Nucleus accumbens (tissue), 56 donors: ENCODE data around the gene PTK6.
A peak's percentile ranks its signal among the peaks of the same experiment; 100 is the strongest.
"Not testable (repeated sequence)": the region's sequence is repeated elsewhere in the genome, so short reads cannot be mapped to it uniquely, and the experiment has no call there.

Experiments
- DNase-seq, 56 donors: peaks; one replicate each; lab custom pipeline; 2025; lab: John Stamatoyannopoulos, UW

PTK6 gene

DNA sequence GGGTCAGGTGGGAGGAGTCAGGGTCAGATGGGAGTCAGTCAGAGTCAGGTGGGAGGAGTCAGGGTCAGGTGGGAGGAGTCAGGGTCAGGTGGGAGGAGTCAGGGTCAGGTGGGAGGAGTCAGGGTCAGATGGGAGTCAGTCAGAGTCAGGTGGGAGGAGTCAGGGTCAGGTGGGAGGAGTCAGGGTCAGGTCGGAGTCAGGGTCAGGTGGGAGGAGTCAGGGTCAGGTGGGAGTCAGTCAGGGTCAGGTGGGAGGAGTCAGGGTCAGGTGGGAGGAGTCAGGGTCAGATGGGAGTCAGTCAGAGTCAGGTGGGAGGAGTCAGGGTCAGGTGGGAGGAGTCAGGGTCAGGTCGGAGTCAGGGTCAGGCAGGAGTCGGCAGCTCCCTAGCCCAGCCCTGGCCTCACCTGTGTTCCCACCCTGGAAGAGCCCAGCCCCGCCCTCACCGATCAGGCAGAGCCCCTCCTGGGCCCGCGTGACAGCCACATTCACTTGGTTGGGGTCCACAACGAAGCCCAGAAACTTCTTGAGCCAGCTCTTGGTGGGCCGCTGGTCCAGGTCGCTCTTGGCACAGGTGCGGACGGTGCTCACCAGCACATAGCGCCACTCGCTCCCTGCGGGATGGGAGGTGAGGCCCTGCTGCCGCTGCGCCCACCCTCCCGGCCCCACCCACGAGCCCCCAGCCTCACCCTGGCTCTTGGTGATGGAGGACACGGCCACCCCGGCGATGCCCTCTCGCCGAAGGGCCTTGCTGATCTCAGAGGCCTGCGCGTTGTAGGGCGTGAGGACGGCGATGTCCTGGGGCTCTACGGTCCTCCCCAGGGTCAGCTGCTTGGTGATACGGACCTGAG is 22.5 kb upstream of the PTK6 start:
- not testable (repeated sequence) for DNase-seq

DNA sequence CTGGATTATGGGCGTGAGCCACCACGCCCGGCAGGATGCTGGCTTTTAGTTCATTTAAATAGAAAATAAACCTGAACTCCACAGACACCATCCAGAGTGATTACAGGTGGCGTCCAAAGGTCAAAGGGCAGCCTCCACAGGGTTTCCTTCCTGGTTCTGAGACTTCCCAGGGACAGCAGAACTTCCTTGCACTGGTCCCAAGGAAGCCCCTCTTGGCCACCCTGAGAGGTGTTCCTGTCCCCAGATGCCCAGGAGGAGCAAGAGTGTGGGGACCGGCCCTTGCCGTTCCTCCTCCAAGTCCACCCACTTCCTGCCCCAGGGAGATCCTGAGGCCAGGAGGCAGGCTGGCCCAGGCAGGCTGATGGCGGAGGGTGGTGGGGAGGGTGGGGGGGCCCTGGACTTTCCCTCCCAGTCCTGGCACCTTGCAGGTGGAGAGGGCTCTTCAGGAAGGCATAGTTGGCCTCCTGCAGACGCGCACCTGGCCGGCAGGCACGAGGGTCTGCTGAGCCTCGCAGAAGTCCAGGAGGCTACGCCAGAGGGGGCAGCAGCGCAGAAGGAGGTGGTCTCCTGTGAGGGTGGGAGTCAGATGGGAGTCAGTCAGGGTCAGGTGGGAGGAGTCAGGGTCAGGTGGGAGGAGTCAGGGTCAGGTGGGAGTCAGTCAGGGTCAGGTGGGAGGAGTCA is 21.8 kb upstream of the PTK6 start:
- DNase-seq = no peak

DNA sequence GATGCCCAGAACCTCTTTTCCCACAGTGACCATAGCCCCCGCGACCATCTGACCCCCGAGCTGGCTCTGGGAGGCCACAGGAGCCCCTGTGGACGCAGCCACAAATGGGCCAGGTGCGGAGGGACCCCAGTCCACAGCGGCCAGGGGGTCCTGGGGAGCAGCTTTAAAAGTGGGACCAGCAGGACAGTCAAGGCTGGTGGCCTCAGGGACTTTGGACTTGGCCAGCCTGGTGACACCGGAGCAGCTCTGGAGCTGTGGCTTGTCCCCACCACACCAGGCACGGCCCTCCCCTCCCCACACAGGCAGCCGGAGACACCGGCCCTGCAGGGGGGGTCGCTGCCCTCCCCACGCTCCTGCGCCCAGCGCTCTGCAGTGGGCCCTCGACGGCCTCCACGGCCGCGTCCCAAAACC is 20.3 kb upstream of the PTK6 start:
- no peak for DNase-seq

DNA sequence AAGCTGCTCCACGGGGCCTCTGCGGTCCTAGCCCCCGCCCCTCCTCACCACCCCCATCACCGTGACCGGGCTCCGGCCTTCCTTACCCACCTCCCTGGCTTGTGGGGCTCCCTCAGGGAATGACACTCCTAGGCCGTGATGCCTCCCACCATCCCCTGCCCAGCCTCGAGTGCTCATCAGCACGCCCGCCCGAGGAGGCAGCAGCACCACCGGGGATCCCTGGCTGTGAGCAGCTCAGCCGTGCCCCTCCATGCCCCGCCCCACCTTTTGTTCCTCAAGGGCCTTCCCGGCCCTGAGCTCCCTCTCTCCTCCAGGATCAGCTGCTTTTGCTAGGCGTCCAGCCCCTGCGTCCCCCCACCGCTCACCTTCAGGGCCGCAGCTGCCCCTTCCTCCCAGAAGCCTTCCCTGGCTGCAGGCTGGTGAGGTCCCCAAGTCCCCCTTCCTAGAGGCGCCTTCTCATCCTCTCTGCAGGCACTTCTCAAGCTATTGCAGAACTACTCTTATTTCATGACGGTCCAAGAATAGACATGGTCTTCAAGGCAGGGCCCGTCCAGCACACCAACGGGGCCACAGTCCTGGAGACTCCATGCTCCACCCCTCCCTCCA is 19.8 kb upstream of the PTK6 start:
- no peak for DNase-seq

DNA sequence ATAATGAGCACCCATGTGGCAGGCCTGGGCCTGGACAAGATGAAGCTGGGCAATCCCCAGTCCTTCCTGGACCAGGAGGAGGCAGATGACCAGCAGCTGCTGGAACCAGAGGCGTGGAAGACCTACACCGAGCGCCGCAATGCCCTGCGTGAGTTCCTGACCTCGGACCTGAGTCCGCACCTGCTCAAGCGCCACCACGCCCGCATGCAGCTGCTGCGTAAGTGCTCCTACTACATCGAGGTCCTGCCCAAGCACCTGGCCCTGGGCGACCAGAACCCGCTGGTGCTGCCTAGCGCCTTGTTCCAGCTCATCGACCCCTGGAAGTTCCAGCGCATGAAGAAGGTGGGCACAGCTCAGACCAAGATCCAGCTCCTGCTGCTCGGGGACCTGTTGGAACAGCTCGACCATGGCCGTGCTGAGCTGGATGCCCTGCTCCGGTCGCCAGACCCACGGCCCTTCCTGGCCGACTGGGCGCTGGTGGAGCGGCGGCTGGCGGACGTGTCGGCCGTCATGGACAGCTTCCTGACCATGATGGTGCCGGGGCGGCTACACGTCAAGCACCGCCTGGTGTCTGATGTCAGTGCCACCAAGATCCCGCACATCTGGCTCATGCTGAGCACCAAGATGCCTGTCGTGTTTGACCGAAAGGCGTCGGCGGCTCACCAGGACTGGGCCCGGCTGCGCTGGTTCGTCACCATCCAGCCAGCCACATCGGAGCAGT is 18.6 kb upstream of the PTK6 start:
- DNase-seq = no peak

DNA sequence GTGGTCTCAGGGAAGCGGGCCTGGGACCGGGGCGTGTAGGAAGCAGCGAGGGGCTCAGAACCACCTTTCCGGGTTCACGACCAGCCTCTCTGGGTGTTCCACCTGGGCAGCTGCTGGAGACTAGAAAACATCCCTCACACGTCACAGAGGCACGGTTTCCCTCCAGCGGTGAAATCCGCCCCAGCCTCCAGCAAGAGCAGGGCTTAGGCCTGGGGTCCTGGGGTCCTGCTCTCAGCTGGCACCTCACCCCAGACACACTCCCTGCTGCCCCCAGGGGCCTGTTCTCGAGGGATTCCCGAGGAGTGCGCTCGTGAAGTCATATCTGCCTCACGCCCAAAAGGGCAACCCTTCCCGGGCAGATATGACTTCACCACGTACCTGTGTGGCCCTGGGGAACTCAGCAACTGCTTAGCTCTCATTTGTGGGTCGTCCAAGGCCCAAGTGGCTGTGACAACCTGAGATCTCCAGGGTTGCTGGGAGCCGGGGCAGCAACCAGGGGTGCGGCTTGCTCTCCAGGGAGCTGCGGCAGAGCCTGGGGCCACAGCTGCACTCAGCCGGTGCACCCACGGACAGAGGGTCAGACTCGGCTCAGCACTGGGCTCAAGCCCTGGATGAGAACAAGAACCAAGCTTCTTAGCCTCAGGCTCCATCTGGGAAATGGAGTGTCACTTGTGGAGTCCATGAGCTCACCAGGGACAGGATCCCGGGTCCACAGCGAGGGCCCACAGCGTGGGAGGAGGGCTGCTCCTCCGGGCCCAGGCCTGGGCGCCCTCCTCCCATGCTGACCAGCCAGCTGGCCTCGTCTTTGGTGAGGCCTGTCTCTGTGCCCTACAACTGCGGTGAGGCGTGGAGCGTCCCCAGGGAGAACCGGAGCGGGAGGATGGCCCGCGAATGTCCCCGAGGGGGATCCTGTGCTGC is 17.4 kb upstream of the PTK6 start:
- no peak for DNase-seq

DNA sequence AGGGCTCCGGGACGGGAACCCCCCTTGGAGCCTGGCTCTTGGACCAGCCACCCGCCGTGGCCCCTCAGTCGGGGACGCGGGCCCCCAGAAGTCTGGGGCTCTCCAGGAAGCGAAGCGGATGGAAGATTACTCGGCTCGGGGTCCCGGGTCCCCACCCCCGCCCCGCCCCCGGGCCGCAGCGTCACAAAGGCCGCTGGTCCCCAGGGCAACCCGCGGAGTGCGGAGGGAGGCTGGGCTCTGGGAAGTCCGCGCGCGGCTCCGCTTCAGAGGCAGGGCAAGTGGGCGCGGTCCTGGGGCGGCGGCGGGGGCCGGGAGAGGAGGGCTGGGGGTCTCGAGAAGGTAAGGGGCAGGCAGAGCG is 16.7 kb upstream of the PTK6 start, which contains the start of gene FNDC11:
Gene FNDC11, plus strand, starts transcription at position 227 of the 358 bp plus-strand sequence. CDS start 1,505 bp downstream, outside the sequence.
- DNase-seq = peak in 1 of 56 donors; percentile 23

DNA sequence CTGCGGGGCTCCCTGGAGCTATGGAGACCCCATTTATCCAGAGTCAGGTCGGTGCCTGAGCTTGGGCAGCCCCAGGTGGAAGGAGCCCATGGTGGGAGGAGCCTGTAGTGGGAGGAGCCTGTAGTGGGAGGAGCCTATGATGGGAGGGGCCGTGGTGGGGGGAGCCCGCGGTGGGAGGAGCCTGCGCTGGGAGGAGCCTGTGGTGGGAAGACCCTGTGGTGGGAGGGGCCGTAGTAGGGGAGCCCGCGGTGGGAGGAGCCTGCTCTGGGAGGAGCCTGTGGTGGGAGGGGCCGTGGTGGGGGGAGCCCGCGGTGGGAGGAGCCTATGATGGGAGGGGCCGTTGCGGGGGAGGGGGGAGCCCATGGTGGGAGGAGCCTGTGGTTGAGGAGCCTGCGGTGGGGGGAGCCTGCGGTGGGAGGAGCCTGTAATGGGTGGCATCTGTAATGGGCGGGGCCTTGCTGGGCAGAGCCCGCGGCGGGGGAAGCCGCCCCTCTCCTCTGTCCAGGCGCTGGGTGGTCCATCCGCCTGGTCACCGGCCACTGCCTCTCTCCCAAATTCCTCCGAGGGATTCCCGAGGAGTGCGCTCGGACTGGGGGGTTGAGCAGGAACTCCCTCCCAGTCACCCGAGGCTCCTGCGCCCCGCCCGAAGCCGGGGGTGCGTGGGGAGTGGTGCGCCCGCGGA is 16.2 kb upstream of the PTK6 start:
- peak in 11 of 56 donors; percentile 6 to 80 (median 29) for DNase-seq

DNA sequence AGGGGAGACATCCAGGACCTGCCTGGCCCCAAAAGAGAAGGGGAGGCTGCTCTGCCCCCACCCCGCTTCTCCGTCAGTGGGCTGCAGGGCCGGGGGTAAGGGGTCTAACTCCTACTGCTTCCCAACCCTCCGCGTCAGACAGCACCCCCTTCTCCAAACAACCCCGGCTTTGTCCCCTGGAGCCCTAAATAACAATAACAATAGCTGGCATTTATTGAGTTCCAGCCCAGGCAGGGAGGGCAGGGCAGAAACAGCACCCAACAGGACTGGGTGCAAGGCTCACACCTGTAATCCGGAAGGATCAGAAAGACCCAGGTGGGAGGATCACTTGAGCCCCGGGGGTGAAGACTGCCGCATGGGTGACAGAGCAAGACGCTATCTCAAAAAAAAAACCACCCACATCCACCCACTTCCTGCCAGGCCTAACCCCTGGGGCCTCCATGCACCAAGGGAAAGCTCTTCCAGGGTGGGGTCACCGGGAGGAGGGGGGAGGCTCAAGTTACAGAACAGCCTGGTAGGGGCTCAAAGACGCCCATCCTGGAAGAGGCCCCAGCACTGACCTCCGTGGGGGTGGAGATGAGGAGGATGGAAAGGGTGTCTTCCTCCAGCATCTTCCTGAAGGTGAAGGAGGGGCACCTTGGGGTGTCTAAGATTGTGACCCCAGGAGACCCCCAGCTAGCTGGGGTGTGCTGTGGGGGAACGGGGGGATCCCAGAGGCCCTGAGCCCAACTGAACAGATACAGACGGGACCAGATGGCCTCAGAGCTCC is 15.5 kb upstream of the PTK6 start:
- DNase-seq = no peak

DNA sequence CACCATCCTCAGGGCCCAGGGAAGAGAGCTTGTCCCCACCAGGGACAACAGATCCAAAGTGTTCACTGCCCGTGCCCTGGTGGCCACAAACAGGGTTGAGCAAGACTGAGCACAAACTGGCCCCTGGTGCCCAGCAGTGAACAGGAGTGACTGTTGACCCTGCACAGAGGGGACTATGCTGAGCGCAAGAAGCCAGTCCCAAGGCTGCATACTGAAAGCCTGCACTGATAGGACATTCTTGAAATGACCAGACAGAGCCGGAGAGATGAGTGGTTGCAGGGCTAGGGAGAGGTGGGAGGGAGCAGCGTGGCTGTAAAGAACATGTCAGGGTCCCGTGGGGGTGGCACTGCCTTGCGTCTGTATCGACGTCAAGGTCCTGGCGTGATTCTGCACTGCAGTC is 13.9 kb upstream of the PTK6 start:
- DNase-seq = no peak

DNA sequence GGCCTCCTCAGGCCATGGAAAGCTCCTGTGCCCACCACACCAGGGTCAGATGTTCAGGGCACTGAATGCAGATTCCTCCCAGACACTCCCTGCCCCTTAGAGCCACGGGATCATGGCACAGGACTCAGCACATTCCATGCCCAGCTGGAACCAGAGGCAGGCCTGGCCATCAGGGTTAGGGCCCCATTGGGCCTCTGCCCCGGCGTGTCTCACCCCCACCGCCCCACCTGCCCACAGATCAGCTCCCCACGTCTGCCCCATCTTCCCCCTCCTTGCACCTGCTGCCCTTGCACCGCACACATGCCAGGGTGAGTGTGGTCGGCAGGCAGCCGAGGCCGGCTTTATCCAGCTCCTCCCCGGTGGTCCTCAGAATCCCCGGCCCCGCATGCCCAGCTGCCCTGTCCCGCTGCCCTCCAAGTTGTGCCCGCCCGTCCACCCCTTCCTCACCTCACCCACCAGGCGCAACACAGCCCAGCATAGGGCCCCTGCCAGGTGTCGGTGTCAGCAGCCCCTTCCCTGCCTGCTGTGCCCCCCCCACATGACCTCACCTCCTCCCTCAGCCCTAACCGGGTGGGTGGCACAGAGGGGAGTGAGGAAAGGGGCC is 12.6 kb upstream of the PTK6 start:
- no peak for DNase-seq

DNA sequence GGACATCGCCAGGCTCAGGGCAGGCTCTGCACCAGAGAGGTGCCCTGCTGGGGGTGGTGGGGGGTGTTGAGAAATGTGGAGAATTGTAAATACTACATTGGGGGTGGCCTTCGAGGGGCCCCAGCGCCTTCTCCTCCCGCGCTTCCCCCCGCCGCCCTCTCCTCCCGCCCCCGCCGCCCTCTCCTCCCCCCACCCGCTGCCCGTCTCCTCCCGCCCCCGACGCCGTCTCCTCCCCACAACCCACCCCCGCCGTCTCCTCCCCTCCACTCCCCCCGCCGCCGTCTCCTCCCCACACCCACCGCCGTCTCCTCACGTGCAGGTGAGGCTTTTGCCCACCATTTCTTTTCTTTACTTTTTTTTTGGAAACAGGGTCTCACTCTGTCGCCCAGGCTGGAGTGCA is 11.8 kb upstream of the PTK6 start:
- DNase-seq = no peak

DNA sequence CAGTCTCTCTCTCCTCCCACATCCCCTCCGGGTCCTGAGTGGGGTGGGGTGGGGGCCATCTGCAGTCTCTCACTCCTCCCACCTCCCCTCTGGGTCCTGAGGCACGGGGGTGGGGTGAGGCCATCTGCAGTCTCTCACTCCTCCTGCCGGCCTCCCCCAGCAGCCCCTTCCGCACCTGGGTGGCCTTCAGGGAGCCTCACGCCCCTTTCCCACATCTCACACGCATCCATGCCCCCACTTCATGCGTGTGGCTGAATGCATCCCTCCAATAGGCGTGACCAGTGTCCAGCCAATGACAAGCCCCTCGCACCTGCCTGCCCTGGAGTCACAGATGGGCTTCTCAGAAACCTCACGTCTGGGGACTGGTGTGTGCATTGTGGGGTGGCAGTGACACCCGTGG is 11.4 kb upstream of the PTK6 start:
- DNase-seq = no peak

DNA sequence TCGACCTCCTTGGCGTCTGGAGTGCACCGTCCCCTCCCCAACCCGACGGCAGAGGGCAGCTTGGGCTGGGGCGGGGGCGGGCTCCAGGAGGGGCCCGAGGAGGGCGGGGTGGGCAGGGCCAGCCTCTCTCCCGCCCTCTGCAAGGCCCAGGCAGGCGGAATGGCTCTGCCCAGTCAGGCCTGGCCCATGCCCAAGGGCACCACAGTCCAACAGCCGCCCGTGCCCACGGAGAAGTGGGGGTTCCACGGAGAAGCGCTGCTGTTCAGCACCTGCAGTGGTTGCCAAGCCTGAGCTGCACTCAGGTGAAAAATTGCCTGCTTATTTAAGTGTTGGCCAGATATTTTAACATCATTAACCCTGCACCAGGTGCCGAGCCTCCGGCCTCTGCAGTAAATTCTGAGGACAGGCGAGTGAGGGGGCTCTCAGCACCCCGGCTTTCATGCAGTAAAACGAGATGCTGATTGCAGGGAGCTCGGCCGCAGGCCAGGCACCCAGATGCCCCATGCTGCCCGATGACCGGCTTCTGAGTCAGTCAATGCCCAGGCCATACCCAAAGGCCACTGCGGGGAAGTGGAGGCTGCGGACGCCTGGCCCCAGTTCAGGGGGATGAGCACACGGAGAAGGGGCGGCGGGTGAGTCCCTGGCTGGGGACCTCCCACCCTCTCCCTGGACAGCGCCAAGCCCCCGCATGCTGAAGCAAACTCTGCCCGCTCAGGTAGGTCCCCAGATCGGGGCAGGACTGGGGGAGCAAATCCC is 10.7 kb upstream of the PTK6 start, which contains the start of gene SRMS:
Gene SRMS, minus strand, starts transcription at position 25 of the 756 bp plus-strand sequence. CDS start 286 bp downstream, outside the sequence.
- no peak for DNase-seq

DNA sequence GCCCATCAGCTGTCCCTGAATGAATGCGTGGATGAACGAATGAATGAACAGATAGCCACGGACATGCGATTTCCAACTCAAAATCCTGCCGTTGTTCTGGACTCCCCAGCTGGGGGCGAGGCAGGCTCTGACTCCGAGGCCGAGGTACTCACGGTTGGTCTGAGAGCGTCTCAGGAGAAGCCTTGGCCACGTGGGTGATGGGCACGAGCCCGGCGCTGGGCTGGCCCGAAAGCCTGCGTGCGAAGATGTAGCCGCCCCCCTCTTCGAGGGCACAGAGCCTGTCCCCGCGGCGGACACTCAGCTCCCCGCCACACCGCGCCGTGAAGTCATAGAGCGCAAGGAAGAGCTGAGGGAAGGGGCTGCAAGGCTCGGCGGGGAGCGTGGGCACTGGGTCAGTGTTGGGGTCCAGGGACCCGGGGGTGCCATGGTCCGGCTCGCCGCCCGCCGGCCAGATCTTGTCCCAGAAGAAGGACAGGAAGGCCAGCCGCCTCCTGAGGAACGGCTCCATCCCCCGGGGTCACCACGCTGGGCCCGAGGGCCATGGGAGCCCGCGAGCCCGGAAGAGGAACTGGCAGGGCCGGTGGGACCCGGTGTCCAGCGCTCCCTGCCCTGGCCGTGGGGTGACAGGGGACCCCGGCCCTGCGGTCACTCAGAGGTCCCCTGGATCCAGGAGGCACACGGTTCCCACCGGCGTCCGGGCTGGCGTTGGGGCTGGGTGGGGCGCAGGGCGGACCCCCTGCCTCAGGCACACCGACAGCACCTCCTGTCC is 10.0 kb upstream of the PTK6 start:
- no peak for DNase-seq

DNA sequence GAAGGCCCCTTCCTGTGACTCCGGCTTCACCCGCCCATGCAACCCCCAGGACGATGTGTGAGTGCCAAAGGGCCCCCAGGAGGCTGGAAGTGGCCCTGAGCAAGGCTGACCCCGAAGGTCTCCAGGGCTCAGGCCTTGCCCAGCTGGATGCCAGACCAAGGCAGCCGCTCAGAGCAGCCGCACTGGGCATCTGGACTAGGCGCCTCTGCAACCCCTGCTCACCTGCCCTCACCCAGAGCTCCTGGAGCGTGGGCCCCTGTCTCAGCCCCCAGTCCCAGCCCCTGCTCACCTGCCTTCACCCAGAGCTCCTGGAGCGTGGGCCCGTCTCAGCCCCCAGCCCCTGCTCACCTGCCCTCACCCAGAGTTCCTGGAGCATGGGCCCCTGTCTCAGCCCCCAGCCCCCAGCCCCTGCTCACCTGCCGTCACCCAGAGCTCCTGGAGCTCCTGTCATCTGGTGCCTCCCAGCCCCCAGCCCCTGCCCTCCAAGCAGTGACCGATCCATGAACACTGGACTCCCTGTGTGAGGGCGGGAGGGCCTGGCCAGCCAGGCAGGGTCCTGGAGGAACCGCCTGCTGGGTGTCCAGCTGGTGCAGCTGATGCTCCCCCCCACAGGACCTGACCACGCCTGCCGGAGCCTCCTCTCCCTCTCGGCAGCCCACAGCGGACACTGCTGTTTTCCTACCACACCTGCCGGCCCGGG is 9.2 kb upstream of the PTK6 start:
- no peak for DNase-seq
